ENCODE results near the gene CBLL1.
A peak's percentile ranks its signal among the peaks of the same experiment; 100 is the strongest.

CBLL1 gene

DNA sequence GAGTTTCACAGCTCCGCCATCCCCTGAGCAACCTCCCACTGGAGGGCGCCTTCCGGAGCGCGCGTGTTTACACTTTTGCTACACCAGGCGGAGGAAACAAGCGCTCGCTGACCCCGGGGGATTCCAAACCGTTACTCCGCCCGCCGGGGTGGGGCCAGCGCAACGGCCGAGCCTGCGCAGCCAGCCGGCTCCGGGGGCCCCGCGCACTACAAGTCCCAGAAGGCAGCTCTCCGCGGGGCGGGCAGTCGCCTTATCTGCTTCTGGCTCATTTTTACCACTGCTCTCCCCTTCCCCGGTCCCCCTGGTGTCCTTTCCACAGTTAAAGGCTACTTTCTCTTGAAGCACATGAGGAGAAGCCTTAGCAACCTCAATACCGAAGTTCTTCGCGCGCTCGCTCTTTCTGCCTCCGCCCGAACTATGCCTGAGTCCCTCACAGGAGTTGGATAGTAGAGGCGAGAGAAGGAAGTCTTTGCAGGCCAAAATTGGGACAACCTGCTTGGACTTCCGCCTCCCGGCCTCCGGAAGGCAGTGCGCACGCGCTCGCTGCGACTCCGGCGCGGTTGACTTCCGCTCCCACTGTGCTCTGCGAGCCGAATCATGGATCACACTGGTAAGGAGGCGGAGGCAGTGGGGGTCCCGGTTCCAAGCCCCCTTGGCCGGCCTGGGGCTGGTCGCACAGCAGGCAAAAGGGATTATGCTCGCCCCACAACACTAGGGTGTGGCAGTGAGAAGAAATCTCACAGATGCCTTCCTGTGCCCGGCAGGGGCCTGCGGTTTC is at the start of gene CBLL1:
Gene CBLL1 (plus strand): TSS at position 576 of the 778 bp plus-strand sequence. CDS start 22 bp downstream, at position 598.
- peak; percentile 86 for DNase-seq

- DNase-seq: no peak
These were observed 49.6 kb upstream of the CBLL1 start for GRCh38 chr7:107694386-107694785.

DNA sequence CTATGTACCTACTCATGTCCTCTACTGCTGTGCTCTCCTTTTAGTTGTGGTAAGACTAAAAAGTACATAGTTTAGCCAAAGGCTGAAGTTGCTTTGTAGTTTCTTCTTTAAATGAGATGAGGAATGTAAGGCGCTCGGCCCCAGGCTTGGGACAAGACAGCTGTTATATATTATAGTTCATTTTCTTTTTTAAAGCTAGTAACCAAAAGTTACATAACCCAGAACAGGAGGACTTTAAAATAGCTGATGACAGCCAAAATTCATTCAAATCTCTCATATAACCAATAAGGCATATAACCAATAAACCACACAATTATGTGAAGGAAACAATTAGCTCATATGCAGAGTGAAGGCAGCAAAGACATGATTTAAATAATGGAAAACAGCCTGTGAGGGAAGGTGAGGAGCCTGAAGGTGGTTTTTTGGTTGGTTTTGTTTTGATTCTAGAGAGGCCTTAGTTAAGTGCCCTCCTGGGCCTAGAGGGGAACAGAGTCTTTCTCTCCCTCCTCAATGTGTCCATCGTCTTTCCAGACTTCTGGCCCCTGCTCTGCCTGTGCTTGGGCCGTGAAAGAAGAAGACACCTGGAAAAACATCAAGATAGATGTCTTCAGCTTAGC is 47.5 kb upstream of the CBLL1 start:
- no peak for DNase-seq

GRCh38 chr7:107697321-107698049 is 46.5 kb upstream of the CBLL1 start:
- no peak for DNase-seq

DNA sequence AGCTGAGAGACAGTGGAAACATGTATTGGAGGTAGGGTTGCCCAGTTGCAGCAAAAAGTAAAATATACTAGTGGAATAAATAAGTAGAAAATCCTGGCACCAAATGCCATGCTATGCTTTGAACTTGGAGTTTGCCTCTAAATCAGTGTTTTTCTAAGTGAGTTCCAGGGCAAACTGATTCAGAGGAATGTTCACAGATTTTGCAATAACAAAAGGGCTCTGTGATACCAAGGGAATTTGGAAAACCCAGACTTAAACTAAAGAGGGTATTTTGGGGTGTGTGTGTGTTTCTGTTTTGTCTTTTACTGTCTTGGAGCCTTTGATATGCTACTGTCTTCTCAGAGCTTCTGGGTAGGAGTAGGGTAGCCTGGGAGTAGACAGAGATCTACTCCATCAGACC is 43.4 kb upstream of the CBLL1 start:
- DNase-seq: no peak

DNA sequence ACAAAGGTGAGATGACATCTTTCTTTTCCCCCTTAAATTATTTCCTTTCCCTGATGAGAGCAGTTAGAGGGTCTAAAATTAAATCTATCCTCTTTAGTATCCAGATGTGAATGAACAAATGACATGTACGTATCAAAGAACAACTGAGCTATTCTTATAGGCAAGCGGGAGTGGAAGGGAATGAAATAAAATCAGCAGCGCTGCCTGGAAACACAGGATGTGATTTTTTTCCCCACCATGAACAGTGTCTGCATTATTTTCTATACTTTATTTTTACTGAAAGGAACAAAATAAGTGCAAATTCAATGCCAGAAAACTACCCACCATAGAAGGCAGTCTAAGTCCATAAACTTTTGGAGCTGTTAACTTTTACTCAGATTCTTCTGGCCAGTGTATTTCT is 42.8 kb upstream of the CBLL1 start:
- no peak for DNase-seq

GRCh38 chr7:107703219-107703618 is 40.7 kb upstream of the CBLL1 start:
- DNase-seq: no peak

DNA sequence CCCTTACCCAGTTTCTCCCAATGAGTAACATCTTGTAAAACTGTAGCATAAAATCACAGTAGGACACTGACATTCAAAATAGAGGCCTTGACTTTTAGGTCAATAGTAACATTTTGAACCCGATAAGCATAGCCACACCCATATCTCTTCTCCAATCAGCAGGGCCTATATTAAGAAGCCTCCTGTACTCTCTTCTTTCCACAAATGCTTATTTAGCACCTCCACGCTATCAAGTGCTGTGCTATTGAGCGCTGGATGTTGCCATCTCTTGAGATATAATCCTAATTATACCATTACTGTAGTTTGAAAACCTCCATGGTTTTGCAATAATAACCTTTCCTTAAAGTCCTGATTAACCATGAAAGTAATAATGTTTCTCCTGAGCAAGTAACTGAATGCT is 40.1 kb upstream of the CBLL1 start:
- DNase-seq: no peak

- no peak for DNase-seq
These were observed 35.0 kb upstream of the CBLL1 start for GRCh38 chr7:107708956-107709355.

- DNase-seq: no peak
These were observed 32.6 kb upstream of the CBLL1 start for GRCh38 chr7:107711301-107711700.

DNA sequence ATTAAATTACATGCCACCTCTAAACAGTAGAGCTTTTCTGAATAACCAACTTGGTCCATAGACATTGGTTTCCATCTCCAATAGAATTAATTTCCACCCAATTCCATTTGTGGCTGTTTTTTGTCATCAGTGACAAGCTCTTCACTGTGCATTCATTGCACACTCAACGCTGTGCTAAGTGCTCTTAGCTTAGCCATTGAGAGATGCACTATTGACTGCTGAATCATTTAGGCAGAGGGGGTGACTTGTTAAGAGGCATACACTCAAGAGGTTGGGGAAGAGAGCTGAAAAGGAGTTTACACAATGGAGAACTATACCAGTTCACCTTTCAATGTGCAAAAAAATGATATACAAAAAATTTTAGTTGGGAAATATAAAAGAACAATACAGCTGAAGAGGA is 31.9 kb upstream of the CBLL1 start:
- DNase-seq: no peak

- DNase-seq: no peak
These were observed 31.0 kb upstream of the CBLL1 start for GRCh38 chr7:107712896-107713295.

GRCh38 chr7:107715531-107715930 is 28.4 kb upstream of the CBLL1 start:
- DNase-seq: no peak

GRCh38 chr7:107718456-107719193 is 25.3 kb upstream of the CBLL1 start:
- DNase-seq: no peak

- DNase-seq: no peak
These were observed 22.7 kb upstream of the CBLL1 start for GRCh38 chr7:107721286-107721685.

DNA sequence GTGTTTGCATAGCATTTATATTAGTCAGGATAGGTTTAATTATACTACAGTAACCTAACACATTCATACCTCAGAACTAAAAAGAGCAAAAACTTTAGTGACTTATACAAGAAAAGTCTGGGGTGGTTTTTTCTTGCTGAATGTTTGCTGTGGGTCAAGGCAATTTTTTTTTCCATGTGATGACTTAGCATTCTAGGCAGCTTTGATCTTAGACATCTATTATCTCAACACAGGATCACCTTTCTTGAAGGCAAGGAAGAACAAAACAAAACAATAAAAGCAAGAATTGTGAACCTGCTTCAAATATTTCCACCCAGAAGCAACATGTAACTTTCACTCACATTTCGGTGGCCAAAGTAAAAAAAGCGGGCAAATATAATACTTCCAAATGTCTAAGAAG is 20.7 kb upstream of the CBLL1 start:
- DNase-seq: no peak

GRCh38 chr7:107725138-107725740 is 18.7 kb upstream of the CBLL1 start:
- DNase-seq: no peak

DNA sequence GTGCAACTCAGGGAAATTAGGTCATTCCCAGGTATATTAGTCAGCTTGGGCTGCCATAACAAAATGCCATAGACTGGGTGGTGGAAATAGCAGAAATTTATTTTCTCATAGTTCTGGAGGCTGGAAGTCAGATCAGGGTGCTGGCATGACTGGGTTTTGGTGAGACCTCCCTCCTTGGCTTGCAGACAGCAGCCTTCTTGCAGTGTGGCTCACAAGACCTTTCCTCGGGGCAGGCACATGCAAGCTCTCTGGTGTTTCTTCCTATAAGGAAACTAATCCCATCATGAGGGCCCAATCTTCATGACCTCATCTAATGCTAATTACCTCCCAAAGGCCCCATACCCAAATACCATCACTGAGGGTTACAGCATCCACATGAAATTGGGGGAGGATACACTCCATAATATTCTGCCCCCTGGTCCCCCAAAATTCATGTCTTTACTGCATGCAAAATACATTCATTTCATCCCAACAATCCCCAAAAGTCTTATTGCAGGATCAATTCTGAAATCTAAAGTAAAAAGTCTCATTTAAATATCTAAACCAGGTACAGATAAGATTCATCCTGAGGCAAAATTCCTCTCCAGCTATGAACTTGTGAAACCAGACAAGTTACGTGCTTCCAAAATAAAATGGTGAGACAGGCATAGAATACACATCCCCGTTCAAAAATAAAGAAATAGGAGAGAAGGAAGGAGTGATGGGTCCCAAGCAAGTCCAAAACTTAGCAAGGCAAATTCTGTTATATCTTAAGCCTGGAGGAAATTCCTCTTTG is 17.4 kb upstream of the CBLL1 start:
- no peak for DNase-seq

- no peak for DNase-seq
These were observed 15.7 kb upstream of the CBLL1 start for GRCh38 chr7:107728276-107728675.

GRCh38 chr7:107742678-107743566 is 1.0 kb upstream of the CBLL1 start:
- DNase-seq: peak; percentile 13

DNA sequence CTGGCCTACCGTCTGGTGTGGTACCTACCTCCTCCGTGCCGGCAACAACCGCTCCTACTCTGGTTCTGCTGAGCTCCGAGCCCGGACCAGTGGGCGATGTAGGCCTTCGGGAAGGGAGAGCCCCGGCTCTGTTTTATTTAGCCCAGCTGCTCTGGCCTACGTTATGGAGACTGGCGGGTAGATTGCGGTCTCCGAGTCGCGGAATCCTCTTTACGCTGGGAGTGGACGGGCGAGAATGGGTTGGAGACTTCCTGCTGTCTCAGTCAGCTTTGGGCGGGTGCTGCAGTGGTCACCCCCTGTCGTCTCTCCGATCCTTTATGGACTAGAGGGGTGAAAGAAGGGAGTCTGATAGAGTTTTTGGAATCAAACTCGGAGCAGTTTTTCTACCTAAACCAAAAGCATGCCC is 406 bp downstream of the CBLL1 start:
- DNase-seq: no peak

All from cortex of kidney (tissue), 1 donor.